Measurements from ENCODE around the gene MYB. TPM values are rescaled to one million over a fixed set of nuclear protein-coding genes. Genes with fewer than 3 reads are reported as not detected.
"Not testable (repeated sequence)": the region's sequence is repeated elsewhere in the genome, so short reads cannot be mapped to it uniquely, and the experiment has no call there.

Gene MYB
- 10 to 100 TPM; 29.9 to 81.5 TPM for total RNA-seq

- Mint-ChIP-seq H3K27me3 (no peaks in the 10 kb centered on the region), H3K27ac (peak within 1 kb of the TSS; percentile 96), H3K36me3 (ENCODE audit: low read depth) (peaks cover 32% of the 10 kb centered on the region)
These were observed at the start of gene MYB for GRCh38 chr6:135180542-135181332. TSS of gene MYB (plus strand) at chr6:135181308. CDS start at chr6:135181514, 206 bp downstream.

GRCh38 chr6:135132776-135133175, 48.3 kb upstream of the MYB start:
- Mint-ChIP-seq H3K9me3 (no peaks in the 10 kb centered on the region), H3K36me3 (ENCODE audit: low read depth) (peaks cover 5% of the 10 kb centered on the region), H3K4me1 (peaks cover 20% of the 10 kb centered on the region), H3K27me3 (no peaks in the 10 kb centered on the region), H3K27ac (no peak overlapping the region), H3K4me3 (no peak overlapping the region)
- ATAC-seq (replicated peaks): no peak

More at GRCh38 chr6:135180542-135181332, at the start of gene MYB:
- ATAC-seq (replicated peaks): peak; percentile 34
- H3K4me1 Mint-ChIP-seq: peaks cover 13% of the 10 kb centered on the region
- peak within 1 kb of the TSS; percentile 94 for H3K4me3 Mint-ChIP-seq
- no peaks in the 10 kb centered on the region for H3K9me3 Mint-ChIP-seq

- no peaks in the 10 kb centered on the region for H3K27me3 Mint-ChIP-seq
- no peak for ATAC-seq (replicated peaks)
- no peaks in the 10 kb centered on the region for H3K36me3 Mint-ChIP-seq (ENCODE audit: low read depth)
- H3K4me1 Mint-ChIP-seq: peaks cover 8% of the 10 kb centered on the region
- no peaks in the 10 kb centered on the region for H3K9me3 Mint-ChIP-seq
- H3K4me3 Mint-ChIP-seq: no peak overlapping the region
- no peak overlapping the region for H3K27ac Mint-ChIP-seq
These were observed 45.3 kb upstream of the MYB start for GRCh38 chr6:135135835-135136234.

GRCh38 chr6:135137826-135138225, 43.3 kb upstream of the MYB start:
- Mint-ChIP-seq H3K27ac (no peak overlapping the region), H3K36me3 (ENCODE audit: low read depth) (no peaks in the 10 kb centered on the region), H3K9me3 (no peaks in the 10 kb centered on the region), H3K27me3 (no peaks in the 10 kb centered on the region), H3K4me1 (peaks cover 8% of the 10 kb centered on the region), H3K4me3 (no peak overlapping the region)
- ATAC-seq (replicated peaks): no peak

GRCh38 chr6:135141182-135141581, 39.9 kb upstream of the MYB start:
- Mint-ChIP-seq H3K9me3 (no peaks in the 10 kb centered on the region), H3K4me1 (peaks cover 13% of the 10 kb centered on the region), H3K27me3 (no peaks in the 10 kb centered on the region), H3K27ac (no peak overlapping the region), H3K4me3 (no peak overlapping the region), H3K36me3 (ENCODE audit: low read depth) (no peaks in the 10 kb centered on the region)
- ATAC-seq (replicated peaks): no peak

GRCh38 chr6:135141728-135142127, 39.4 kb upstream of the MYB start:
- ATAC-seq (replicated peaks): no peak
- Mint-ChIP-seq H3K4me3 (no peak overlapping the region), H3K36me3 (ENCODE audit: low read depth) (no peaks in the 10 kb centered on the region), H3K27ac (no peak overlapping the region), H3K4me1 (peaks cover 17% of the 10 kb centered on the region), H3K27me3 (no peaks in the 10 kb centered on the region), H3K9me3 (no peaks in the 10 kb centered on the region)

GRCh38 chr6:135142232-135142631, 38.9 kb upstream of the MYB start:
- not testable (repeated sequence) for H3K36me3 Mint-ChIP-seq (ENCODE audit: low read depth); ATAC-seq (replicated peaks); H3K27ac Mint-ChIP-seq; H3K9me3 Mint-ChIP-seq; H3K27me3 Mint-ChIP-seq; H3K4me3 Mint-ChIP-seq
- H3K4me1 Mint-ChIP-seq: peaks cover 14% of the 10 kb centered on the region

GRCh38 chr6:135144673-135145062, 36.4 kb upstream of the MYB start:
- Mint-ChIP-seq H3K36me3 (ENCODE audit: low read depth) (no peaks in the 10 kb centered on the region), H3K4me1 (peaks cover 23% of the 10 kb centered on the region), H3K27ac (peak overlapping the region; percentile 49), H3K27me3 (no peaks in the 10 kb centered on the region), H3K4me3 (peak overlapping the region; percentile 56), H3K9me3 (no peaks in the 10 kb centered on the region)
- no peak for ATAC-seq (replicated peaks)

- Mint-ChIP-seq H3K9me3 (no peaks in the 10 kb centered on the region), H3K27ac (peak overlapping the region; percentile 49), H3K36me3 (ENCODE audit: low read depth) (no peaks in the 10 kb centered on the region), H3K4me3 (peak overlapping the region; percentile 56), H3K27me3 (no peaks in the 10 kb centered on the region), H3K4me1 (peaks cover 23% of the 10 kb centered on the region)
- ATAC-seq (replicated peaks): peak; percentile 45
These were observed 35.9 kb upstream of the MYB start for GRCh38 chr6:135145063-135145800.

GRCh38 chr6:135146162-135146934, 34.8 kb upstream of the MYB start:
- Mint-ChIP-seq H3K27ac (peak overlapping the region; percentile 49), H3K4me1 (peaks cover 23% of the 10 kb centered on the region), H3K36me3 (ENCODE audit: low read depth) (no peaks in the 10 kb centered on the region), H3K4me3 (peak overlapping the region; percentile 56), H3K9me3 (no peaks in the 10 kb centered on the region), H3K27me3 (no peaks in the 10 kb centered on the region)
- peak; percentile 51 for ATAC-seq (replicated peaks)

GRCh38 chr6:135147637-135148592, 33.2 kb upstream of the MYB start:
- Mint-ChIP-seq H3K9me3 (no peaks in the 10 kb centered on the region), H3K27ac (peak overlapping the region; percentile 39), H3K4me1 (peaks cover 23% of the 10 kb centered on the region), H3K4me3 (peak overlapping the region; percentile 34), H3K36me3 (ENCODE audit: low read depth) (no peaks in the 10 kb centered on the region), H3K27me3 (no peaks in the 10 kb centered on the region)
- peak; percentile 68 for ATAC-seq (replicated peaks)

- ATAC-seq (replicated peaks): no peak
- Mint-ChIP-seq H3K9me3 (no peaks in the 10 kb centered on the region), H3K4me3 (no peak overlapping the region), H3K4me1 (peaks cover 23% of the 10 kb centered on the region), H3K27me3 (no peaks in the 10 kb centered on the region), H3K27ac (no peak overlapping the region), H3K36me3 (ENCODE audit: low read depth) (no peaks in the 10 kb centered on the region)
These were observed 32.2 kb upstream of the MYB start for GRCh38 chr6:135148889-135149288.

GRCh38 chr6:135149376-135149775, 31.7 kb upstream of the MYB start:
- no peaks in the 10 kb centered on the region for H3K36me3 Mint-ChIP-seq (ENCODE audit: low read depth)
- no peak overlapping the region for H3K4me3 Mint-ChIP-seq
- H3K9me3 Mint-ChIP-seq: no peaks in the 10 kb centered on the region

More at GRCh38 chr6:135149376-135149775, 31.7 kb upstream of the MYB start:
- Mint-ChIP-seq H3K27me3 (no peaks in the 10 kb centered on the region), H3K27ac (no peak overlapping the region), H3K4me1 (peaks cover 23% of the 10 kb centered on the region)
- ATAC-seq (replicated peaks): no peak

All from activated T-helper 17 cell treated with anti-CD3 and anti-CD28 coated beads, Interleukin-2, amount 50 U/mL, for 72 hours (primary cell).